Neuronal stem cell (in vitro differentiated cells): ENCODE measurements around the gene KRTAP10-1.
A peak's percentile ranks its signal among the peaks of the same experiment; 100 is the strongest.

Experiments used
- DNase-seq: peaks from one replicate; pipeline ENCODE4 v3.0.0-alpha.2; 2013; ENCODE audit warnings: low spot score
- H2AFZ ChIP-seq: one replicate; pipeline ENCODE4 v1.6.1; 2013; ENCODE audit warnings: mild to moderate bottlenecking, low read length, inconsistent platforms
- H2AK5ac ChIP-seq: 2 replicates; pipeline ENCODE4 v1.6.1; 2013; ENCODE audit warnings: low read depth, mild to moderate bottlenecking, inconsistent platforms, low read length, moderate library complexity, mixed read lengths
- H2BK120ac ChIP-seq: 2 replicates; pipeline ENCODE4 v1.6.1; 2013; ENCODE audit warnings: low read depth, mild to moderate bottlenecking, inconsistent platforms, low read length, moderate library complexity, mixed read lengths
- H2BK12ac ChIP-seq: one replicate; pipeline ENCODE4 v1.6.1; 2013; ENCODE audit warnings: low read length, inconsistent platforms
- H2BK15ac ChIP-seq: 2 replicates; pipeline ENCODE4 v1.6.1; 2013; ENCODE audit warnings: mild to moderate bottlenecking, low read length, inconsistent platforms, mixed read lengths
- H2BK5ac ChIP-seq: one replicate; pipeline ENCODE4 v1.6.1; 2013; ENCODE audit warnings: inconsistent platforms, mild to moderate bottlenecking, low read length, moderate library complexity
- H3K14ac ChIP-seq: one replicate; pipeline ENCODE4 v1.6.1; 2013; ENCODE audit warnings: low read length, inconsistent platforms
- H3K18ac ChIP-seq: 2 replicates; pipeline ENCODE4 v1.6.1; 2013; ENCODE audit warnings: low read length, inconsistent platforms
- H3K23ac ChIP-seq: 2 replicates; pipeline ENCODE4 v1.6.1; 2013; ENCODE audit warnings: low read depth, mild to moderate bottlenecking, mixed read lengths, low read length, inconsistent platforms; ENCODE audit not compliant: poor library complexity
- H3K27ac ChIP-seq: replicated peaks from 3 replicates; pipeline ENCODE4 v1.5.1; 2013; ENCODE audit warnings: low read length, inconsistent platforms
- H3K27me3 ChIP-seq, 3 experiments: 2 replicates each; pipeline ENCODE4 v1.6.1; 2013; ENCODE audit warnings: low read length in 3 of 3, mild to moderate bottlenecking in 2 of 3, inconsistent platforms in 1 of 3, low read depth in 1 of 3, mixed read lengths in 1 of 3, moderate library complexity in 1 of 3; ENCODE audit not compliant: control insufficient read depth in 3 of 3, insufficient read depth in 3 of 3
- H3K36me3 ChIP-seq, 2 donors: replicated peaks in 1 of 2; 2 replicates each; pipeline ENCODE4 v1.6.1; 2013; ENCODE audit warnings: low read length in 2 of 2; ENCODE audit not compliant: control insufficient read depth in 2 of 2, insufficient read depth in 2 of 2
- H3K4ac ChIP-seq: 2 replicates; pipeline ENCODE4 v1.6.1; 2013; ENCODE audit warnings: inconsistent platforms, mild to moderate bottlenecking, low read length, moderate library complexity
- H3K4me1 ChIP-seq, 2 donors: 1 replicate in 1 of 2; 2 replicates in 1 of 2; pipeline ENCODE4 v1.6.1; 2013; ENCODE audit warnings: low read length in 2 of 2, low read depth in 1 of 2; ENCODE audit not compliant: control insufficient read depth in 2 of 2, insufficient read depth in 1 of 2
- H3K4me2 ChIP-seq: one replicate; pipeline ENCODE4 v1.6.1; 2013; ENCODE audit warnings: mild to moderate bottlenecking, low read length, inconsistent platforms; ENCODE audit not compliant: insufficient read depth, poor library complexity, severe bottlenecking
- H3K4me3 ChIP-seq, 2 donors: 2 replicates each; pipeline ENCODE4 v1.5.1; 2013; ENCODE audit warnings: low read length in 2 of 2, mild to moderate bottlenecking in 2 of 2, inconsistent platforms in 1 of 2, moderate library complexity in 1 of 2
- H3K79me1 ChIP-seq: one replicate; pipeline ENCODE4 v1.6.1; 2013; ENCODE audit warnings: low read depth, mild to moderate bottlenecking, inconsistent platforms, low read length, moderate library complexity
- H3K9ac ChIP-seq: one replicate; pipeline ENCODE4 v1.6.1; 2013; ENCODE audit warnings: mild to moderate bottlenecking, low read depth, low read length, inconsistent platforms; ENCODE audit not compliant: poor library complexity
- H3K9me3 ChIP-seq, 2 donors: replicated peaks in 1 of 2; 2 replicates each; pipeline versions ENCODE3 to v1.6.1; 2013; ENCODE audit warnings: low read length in 2 of 2, mild to moderate bottlenecking in 2 of 2, inconsistent platforms in 1 of 2, low read depth in 1 of 2, mixed read lengths in 1 of 2, moderate library complexity in 1 of 2; ENCODE audit not compliant: control insufficient read depth in 2 of 2, insufficient read depth in 1 of 2
- H4K8ac ChIP-seq: one replicate; pipeline ENCODE4 v1.6.1; 2013; ENCODE audit warnings: low read depth, mild to moderate bottlenecking, inconsistent platforms, low read length, moderate library complexity
- H4K91ac ChIP-seq: one replicate; pipeline ENCODE4 v1.6.1; 2013; ENCODE audit warnings: low read length, low read depth, mild to moderate bottlenecking, inconsistent platforms; ENCODE audit not compliant: poor library complexity
- WGBS, 2 donors: extraction: QIAGEN DNeasy Blood & Tissue Kit; methylation state at CpG; one replicate each; pipeline ENCODE4 v1.1.7; 2013; ENCODE audit warnings: missing lambda C conversion rate in 2 of 2, mixed read lengths in 1 of 2; ENCODE audit not compliant: insufficient read length in 2 of 2, insufficient replicate concordance in 1 of 2; ENCODE audit errors: extremely low coverage in 2 of 2; 5-methylcytosine and 5-hydroxymethylcytosine counted together

KRTAP10-1 gene

GRCh38 chr21:44515359-44516165 lies 24.4 kb downstream of the KRTAP10-1 start:
- H3K18ac ChIP-seq: no peak overlapping the region
- no peak overlapping the region for H3K27ac ChIP-seq
- H3K4me1 ChIP-seq: peaks cover 0 to 6% of the 10 kb centered on the region in 2 donors
- H2BK12ac ChIP-seq: no peak overlapping the region
- peak overlapping the region; percentile 42 for H2BK120ac ChIP-seq
- H3K79me1 ChIP-seq: peaks cover 4% of the 10 kb centered on the region
- H3K23ac ChIP-seq: no peak overlapping the region
- no peak overlapping the region for H2BK5ac ChIP-seq
- no peak overlapping the region for H2BK15ac ChIP-seq
- no peak overlapping the region for H4K91ac ChIP-seq
- no peak overlapping the region for H3K9ac ChIP-seq
- DNase-seq: no peak
- no CpG with 5 or more reads among the region's 32 CpGs for WGBS, 2 donors
- H3K14ac ChIP-seq: no peak overlapping the region
- no peaks in the 10 kb centered on the region for H3K27me3 ChIP-seq
- H3K4ac ChIP-seq: no peak overlapping the region
- no peak overlapping the region for H2AFZ ChIP-seq
- H3K36me3 ChIP-seq: peaks cover 0 to 6% of the 10 kb centered on the region in 2 donors
- no peak overlapping the region for H4K8ac ChIP-seq
- no peak overlapping the region for H3K4me2 ChIP-seq
- H2AK5ac ChIP-seq: peak overlapping the region; percentile 1
- H3K4me3 ChIP-seq: no peak overlapping the region
- H3K9me3 ChIP-seq: peaks cover 0 to 4% of the 10 kb centered on the region in 2 donors

GRCh38 chr21:44514746-44515358 lies 25.1 kb downstream of the KRTAP10-1 start:
- Histone ChIP-seq H3K18ac (no peak overlapping the region), H3K9me3 (peaks cover 0 to 4% of the 10 kb centered on the region in 2 donors), H3K4me2 (no peak overlapping the region), H3K4ac (no peak overlapping the region), H3K14ac (no peak overlapping the region), H2BK5ac (no peak overlapping the region), H4K8ac (no peak overlapping the region), H2BK12ac (no peak overlapping the region), H2AFZ (no peak overlapping the region), H2AK5ac (no peak overlapping the region), H3K4me1 (peaks cover 0 to 6% of the 10 kb centered on the region in 2 donors), H3K4me3 (no peak overlapping the region), H3K27ac (no peak overlapping the region), H3K23ac (no peak overlapping the region), H2BK120ac (no peak overlapping the region), H3K9ac (no peak overlapping the region), H3K79me1 (peaks cover 4% of the 10 kb centered on the region), H2BK15ac (no peak overlapping the region), H3K27me3 (no peaks in the 10 kb centered on the region), H3K36me3 (peaks cover 0 to 6% of the 10 kb centered on the region in 2 donors), H4K91ac (no peak overlapping the region)
- DNase-seq: no peak
- WGBS, 2 donors: no CpG with 5 or more reads among the region's 11 CpGs

GRCh38 chr21:44514218-44514520 lies 25.8 kb downstream of the KRTAP10-1 start:
- no peak overlapping the region for H2AFZ ChIP-seq
- no peak overlapping the region for H3K23ac ChIP-seq
- H4K91ac ChIP-seq: no peak overlapping the region
- H3K4ac ChIP-seq: no peak overlapping the region
- H3K27ac ChIP-seq: no peak overlapping the region
- no peak overlapping the region for H3K14ac ChIP-seq
- no peak overlapping the region for H3K4me2 ChIP-seq
- H4K8ac ChIP-seq: no peak overlapping the region
- peak overlapping the region; percentile 35 for H2AK5ac ChIP-seq
- H2BK15ac ChIP-seq: no peak overlapping the region
- no peak overlapping the region for H3K9ac ChIP-seq
- H3K79me1 ChIP-seq: peaks cover 6% of the 10 kb centered on the region
- H3K9me3 ChIP-seq: peaks cover 0 to 3% of the 10 kb centered on the region in 2 donors
- peaks cover 0 to 6% of the 10 kb centered on the region in 2 donors for H3K36me3 ChIP-seq
- no peak for DNase-seq
- peak overlapping the region; percentile 7 for H3K18ac ChIP-seq
- H2BK12ac ChIP-seq: no peak overlapping the region
- no CpG with 5 or more reads among the region's 7 CpGs for WGBS, 2 donors
- peaks cover 0 to 6% of the 10 kb centered on the region in 2 donors for H3K4me1 ChIP-seq
- no peaks in the 10 kb centered on the region for H3K27me3 ChIP-seq
- H3K4me3 ChIP-seq: no peak overlapping the region
- no peak overlapping the region for H2BK5ac ChIP-seq
- H2BK120ac ChIP-seq: no peak overlapping the region

- Histone ChIP-seq H3K9me3 (peaks cover 0 to 3% of the 10 kb centered on the region in 2 donors), H3K4ac (no peak overlapping the region), H3K36me3 (peaks cover 0 to 6% of the 10 kb centered on the region in 2 donors), H4K91ac (no peak overlapping the region), H2BK120ac (no peak overlapping the region), H2BK15ac (peak overlapping the region; percentile 82), H2AFZ (no peak overlapping the region), H4K8ac (no peak overlapping the region), H3K27me3 (no peaks in the 10 kb centered on the region), H2BK12ac (no peak overlapping the region), H3K4me1 (peaks cover 0 to 6% of the 10 kb centered on the region in 2 donors), H3K79me1 (peaks cover 6% of the 10 kb centered on the region), H3K27ac (no peak overlapping the region), H2BK5ac (no peak overlapping the region), H2AK5ac (peak overlapping the region; percentile 35), H3K18ac (peak overlapping the region; percentile 7), H3K23ac (no peak overlapping the region), H3K14ac (no peak overlapping the region), H3K9ac (no peak overlapping the region), H3K4me2 (no peak overlapping the region), H3K4me3 (no peak overlapping the region)
- DNase-seq: no peak
- no CpG with 5 or more reads among the region's 15 CpGs for WGBS, 2 donors
Measured at GRCh38 chr21:44513389-44514217, 26.4 kb downstream of the KRTAP10-1 start.
